Activated CD4-positive, alpha-beta memory T cell treated with anti-CD3 and anti-CD28 coated beads for 36 hours (primary cell): Measurements from ENCODE around the gene ENC1. TPM values are rescaled to one million over a fixed set of nuclear protein-coding genes. Genes with fewer than 3 reads are reported as not detected.
A peak's percentile ranks its signal among the peaks of the same experiment; 100 is the strongest.

Experiments used
- CTCF ChIA-PET: fragments of 350-600 bp; sonication (Branson Sonifier 250); formaldehyde crosslinking; loops from one replicate; lab custom pipeline; 2021; ENCODE audit warnings: antibody characterized with exemption, inconsistent platforms; lab: Charles Lee
- POLR2A ChIA-PET: fragments of 350-600 bp; sonication (Branson Sonifier 250); formaldehyde crosslinking; loops from one replicate; lab custom pipeline; 2021; ENCODE audit warnings: antibody characterized with exemption; lab: Charles Lee
- DNase-seq: peaks from one replicate; pipeline ENCODE4 v3.0.0-alpha.2; 2020
- H3K27ac Mint-ChIP-seq: one replicate; pipeline ENCODE4 v1.8.0; 2021; ENCODE audit warnings: mixed read lengths
- H3K27me3 Mint-ChIP-seq: one replicate; pipeline ENCODE4 v1.8.0; 2021; ENCODE audit warnings: mixed read lengths
- H3K36me3 Mint-ChIP-seq: one replicate; pipeline ENCODE4 v1.8.0; 2021; ENCODE audit warnings: mixed read lengths
- H3K4me1 Mint-ChIP-seq: one replicate; pipeline ENCODE4 v1.8.0; 2021; ENCODE audit warnings: low read depth, mixed read lengths
- H3K4me3 Mint-ChIP-seq: one replicate; pipeline ENCODE4 v1.8.0; 2021; ENCODE audit warnings: mild to moderate bottlenecking, mixed read lengths
- H3K9me3 Mint-ChIP-seq: one replicate; pipeline ENCODE4 v1.8.0; 2021; ENCODE audit warnings: mixed read lengths
- intact Hi-C: fragments of 100-400 bp; cut with micrococcal nuclease; formaldehyde crosslinking; loops from one replicate; pipeline ENCODE4 v1.15.1; 2023
- total RNA-seq, 2 experiments: library from RNA; stranded (reverse); gene quantifications; one replicate each; pipeline ENCODE4 v1.2.3, GENCODE V29; 2021

The ENC1 gene
- total RNA-seq, 2 experiments from 2014 or later = 0.29 to 0.44 TPM

GRCh38 chr5:74629326-74629725 lies 11.2 kb downstream of the ENC1 start:
- H3K4me3 Mint-ChIP-seq = no peak overlapping the region
- intact Hi-C loops = no loop called here
- no peak overlapping the region for H3K27ac Mint-ChIP-seq
- no peak for DNase-seq
- no peaks in the 10 kb centered on the region for H3K9me3 Mint-ChIP-seq
- H3K27me3 Mint-ChIP-seq = peaks cover 16% of the 10 kb centered on the region
- H3K36me3 Mint-ChIP-seq = no peaks in the 10 kb centered on the region
- ChIA-PET POLR2A (no interaction called here), CTCF (interaction anchor here (1.1 kb wide), 1 partner anchor 11 kb away, joined by 3 read pairs; the partner anchor contains the start of gene ENC1)
- peaks cover 25% of the 10 kb centered on the region for H3K4me1 Mint-ChIP-seq

- H3K4me3 Mint-ChIP-seq = no peak overlapping the region
- intact Hi-C loops = no loop called here
- H3K36me3 Mint-ChIP-seq = no peaks in the 10 kb centered on the region
- no peaks in the 10 kb centered on the region for H3K9me3 Mint-ChIP-seq
- H3K4me1 Mint-ChIP-seq = peaks cover 25% of the 10 kb centered on the region
- CTCF ChIA-PET = no interaction called here
- POLR2A ChIA-PET = no interaction called here
- DNase-seq = no peak
- H3K27ac Mint-ChIP-seq = no peak overlapping the region
- peaks cover 26% of the 10 kb centered on the region for H3K27me3 Mint-ChIP-seq
These were observed 12.2 kb downstream of the ENC1 start for GRCh38 chr5:74628359-74628758.

GRCh38 chr5:74627646-74628279 lies 12.8 kb downstream of the ENC1 start:
- CTCF ChIA-PET = no interaction called here
- H3K4me3 Mint-ChIP-seq = no peak overlapping the region

GRCh38 chr5:74626386-74627222 lies 13.9 kb downstream of the ENC1 start:
- Mint-ChIP-seq H3K9me3 (no peaks in the 10 kb centered on the region), H3K27me3 (peaks cover 26% of the 10 kb centered on the region), H3K4me3 (no peak overlapping the region), H3K27ac (no peak overlapping the region), H3K36me3 (no peaks in the 10 kb centered on the region), H3K4me1 (peaks cover 26% of the 10 kb centered on the region)
- CTCF ChIA-PET = no interaction called here
- intact Hi-C loops = no loop called here
- POLR2A ChIA-PET = no interaction called here
- no peak for DNase-seq

More at GRCh38 chr5:74627646-74628279, 12.8 kb downstream of the ENC1 start:
- Mint-ChIP-seq H3K27ac (no peak overlapping the region), H3K36me3 (no peaks in the 10 kb centered on the region), H3K9me3 (no peaks in the 10 kb centered on the region), H3K4me1 (peaks cover 26% of the 10 kb centered on the region), H3K27me3 (peaks cover 27% of the 10 kb centered on the region)
- POLR2A ChIA-PET = no interaction called here
- intact Hi-C loops = no loop called here
- DNase-seq = no peak

GRCh38 chr5:74625742-74626241 lies 14.7 kb downstream of the ENC1 start:
- no peak overlapping the region for H3K4me3 Mint-ChIP-seq
- DNase-seq = no peak
- H3K4me1 Mint-ChIP-seq = peaks cover 19% of the 10 kb centered on the region
- no peak overlapping the region for H3K27ac Mint-ChIP-seq
- no peaks in the 10 kb centered on the region for H3K36me3 Mint-ChIP-seq
- ChIA-PET POLR2A (no interaction called here), CTCF (no interaction called here)
- no peaks in the 10 kb centered on the region for H3K9me3 Mint-ChIP-seq
- H3K27me3 Mint-ChIP-seq = peaks cover 28% of the 10 kb centered on the region
- intact Hi-C loops = no loop called here

- CTCF ChIA-PET = no interaction called here
These were observed 15.5 kb downstream of the ENC1 start for GRCh38 chr5:74624931-74625505.

GRCh38 chr5:74624501-74624900 lies 16.0 kb downstream of the ENC1 start:
- DNase-seq = no peak
- CTCF ChIA-PET = no interaction called here
- Mint-ChIP-seq H3K9me3 (no peaks in the 10 kb centered on the region), H3K4me3 (no peak overlapping the region), H3K27me3 (peaks cover 34% of the 10 kb centered on the region), H3K36me3 (no peaks in the 10 kb centered on the region), H3K27ac (no peak overlapping the region), H3K4me1 (peaks cover 13% of the 10 kb centered on the region)
- POLR2A ChIA-PET = interaction anchor here (1.4 kb wide), 1 partner anchor 45 kb away, joined by 3 read pairs; no protein-coding TSS in a partner anchor
- intact Hi-C loops = no loop called here

More at GRCh38 chr5:74624931-74625505, 15.5 kb downstream of the ENC1 start:
- Mint-ChIP-seq H3K4me3 (no peak overlapping the region), H3K27me3 (peaks cover 33% of the 10 kb centered on the region), H3K36me3 (no peaks in the 10 kb centered on the region), H3K4me1 (peaks cover 13% of the 10 kb centered on the region), H3K27ac (no peak overlapping the region), H3K9me3 (no peaks in the 10 kb centered on the region)
- intact Hi-C loops = no loop called here
- POLR2A ChIA-PET = interaction anchor here (1.4 kb wide), 1 partner anchor 46 kb away, joined by 3 read pairs; no protein-coding TSS in a partner anchor
- DNase-seq = no peak

GRCh38 chr5:74623748-74624408 lies 16.6 kb downstream of the ENC1 start:
- intact Hi-C loops = loop anchor here (2.0 kb wide), 1 partner anchor 15 kb away; no protein-coding TSS in a partner anchor
- Mint-ChIP-seq H3K9me3 (no peaks in the 10 kb centered on the region), H3K4me3 (no peak overlapping the region), H3K27me3 (peaks cover 40% of the 10 kb centered on the region), H3K4me1 (peaks cover 13% of the 10 kb centered on the region), H3K36me3 (no peaks in the 10 kb centered on the region), H3K27ac (no peak overlapping the region)
- CTCF ChIA-PET = interaction anchor here (1.3 kb wide), 1 partner anchor 16 kb away, joined by 5 read pairs; the partner anchor contains the start of gene ENC1
- no peak for DNase-seq
- POLR2A ChIA-PET = interaction anchor here (1.4 kb wide), 1 partner anchor 44 kb away, joined by 3 read pairs; no protein-coding TSS in a partner anchor

GRCh38 chr5:74623006-74623611 lies 17.4 kb downstream of the ENC1 start:
- H3K4me1 Mint-ChIP-seq = peaks cover 13% of the 10 kb centered on the region
- H3K36me3 Mint-ChIP-seq = no peaks in the 10 kb centered on the region
- no peak for DNase-seq
- H3K9me3 Mint-ChIP-seq = no peaks in the 10 kb centered on the region
- intact Hi-C loops = loop anchor here (2.0 kb wide), 1 partner anchor 16 kb away; no protein-coding TSS in a partner anchor
- H3K27me3 Mint-ChIP-seq = peaks cover 40% of the 10 kb centered on the region
- ChIA-PET CTCF (interaction anchor here (1.3 kb wide), 1 partner anchor 17 kb away, joined by 5 read pairs; the partner anchor contains the start of gene ENC1), POLR2A (no interaction called here)
- H3K4me3 Mint-ChIP-seq = no peak overlapping the region
- H3K27ac Mint-ChIP-seq = no peak overlapping the region

- intact Hi-C loops = loop anchor here (1.0 to 2.0 kb wide), 3 partner anchors 10 to 43 kb away; no protein-coding TSS in a partner anchor
- POLR2A ChIA-PET = interaction anchor here (0.7 kb wide), 1 partner anchor 43 kb away, joined by 3 read pairs; no protein-coding TSS in a partner anchor
- H3K4me1 Mint-ChIP-seq = peaks cover 13% of the 10 kb centered on the region
- no peaks in the 10 kb centered on the region for H3K36me3 Mint-ChIP-seq
- CTCF ChIA-PET = no interaction called here
- H3K4me3 Mint-ChIP-seq = no peak overlapping the region
- H3K27ac Mint-ChIP-seq = no peak overlapping the region
- peak; percentile 54 for DNase-seq
- H3K9me3 Mint-ChIP-seq = no peaks in the 10 kb centered on the region
- peaks cover 40% of the 10 kb centered on the region for H3K27me3 Mint-ChIP-seq
These were observed 18.4 kb downstream of the ENC1 start for GRCh38 chr5:74622122-74622521.

- no peak for DNase-seq
- intact Hi-C loops = no loop called here
- no peak overlapping the region for H3K27ac Mint-ChIP-seq
- H3K4me1 Mint-ChIP-seq = peaks cover 13% of the 10 kb centered on the region
- H3K9me3 Mint-ChIP-seq = no peaks in the 10 kb centered on the region
- no peak overlapping the region for H3K4me3 Mint-ChIP-seq
- POLR2A ChIA-PET = interaction anchor here (0.7 kb wide), 1 partner anchor 42 kb away, joined by 3 read pairs; no protein-coding TSS in a partner anchor
- peaks cover 38% of the 10 kb centered on the region for H3K27me3 Mint-ChIP-seq
- no peaks in the 10 kb centered on the region for H3K36me3 Mint-ChIP-seq
- CTCF ChIA-PET = interaction anchor here (0.9 to 1.1 kb wide), 3 partner anchors 18 to 719 kb away, joined by 3 to 4 read pairs (median 3); no protein-coding TSS in a partner anchor
These were observed 19.0 kb downstream of the ENC1 start for GRCh38 chr5:74621492-74621891.
